CD14-positive monocyte (primary cell): ENCODE measurements around the gene SHC2. TPM values are rescaled to one million over a fixed set of nuclear protein-coding genes. Genes with fewer than 3 reads are reported as not detected.

ENCODE experiments used
- DNase-seq, 3 donors: peaks; one replicate each; pipeline ENCODE4 v3.0.0-alpha.2; 2011 to 2022
- H2AFZ ChIP-seq: 2 replicates; pipeline ENCODE4 v1.6.0; 2012; ENCODE audit warnings: mild to moderate bottlenecking, low read depth, low read length, inconsistent platforms; ENCODE audit not compliant: insufficient read depth, poor library complexity, severe bottlenecking
- H3K27ac ChIP-seq, 2 donors: 1 replicate in 1 of 2; 2 replicates in 1 of 2; pipeline ENCODE4 v1.5.1; 2012 to 2013; ENCODE audit warnings: low read length in 2 of 2, control low read depth in 1 of 2, inconsistent platforms in 1 of 2, low read depth in 1 of 2, mild to moderate bottlenecking in 1 of 2
- H3K27me3 ChIP-seq, 2 donors: one replicate each; pipeline versions ENCODE4 v1.6.0 to v1.6.1; 2011 to 2013; ENCODE audit warnings: low read length in 2 of 2; ENCODE audit not compliant: control insufficient read depth in 2 of 2, insufficient read depth in 2 of 2
- H3K36me3 ChIP-seq, 2 donors: replicated peaks in 1 of 2; 1 replicate in 1 of 2; 2 replicates in 1 of 2; pipeline versions ENCODE4 v1.5.1 to v1.6.1; 2012 to 2013; ENCODE audit warnings: low read length in 2 of 2, control low read depth in 1 of 2, inconsistent platforms in 1 of 2, mild to moderate bottlenecking in 1 of 2; ENCODE audit not compliant: insufficient read depth in 2 of 2, control insufficient read depth in 1 of 2
- H3K4me1 ChIP-seq, 2 donors: 1 replicate in 1 of 2; 2 replicates in 1 of 2; pipeline versions ENCODE4 v1.5.1 to v1.6.1; 2012 to 2013; ENCODE audit warnings: low read length in 2 of 2, control low read depth in 1 of 2, inconsistent platforms in 1 of 2, mild to moderate bottlenecking in 1 of 2, moderate library complexity in 1 of 2; ENCODE audit not compliant: insufficient read depth in 2 of 2, control insufficient read depth in 1 of 2
- H3K4me2 ChIP-seq: replicated peaks from 2 replicates; pipeline ENCODE3; 2012; ENCODE audit warnings: low read length, moderate library complexity, mild to moderate bottlenecking; ENCODE audit not compliant: poor library complexity, severe bottlenecking; ENCODE audit errors: extremely low read depth
- H3K4me3 ChIP-seq, 3 experiments: fragments of 200-600 bp in 1 of 3; sonication (generic) in 1 of 3; replicated peaks in 1 of 3; 1 replicate in 2 of 3; 2 replicates in 1 of 3; pipeline ENCODE4 v1.5.1; 2011 to 2013; ENCODE audit warnings: low read length in 3 of 3, mild to moderate bottlenecking in 3 of 3, control low read depth in 2 of 3, low read depth in 2 of 3, inconsistent platforms in 1 of 3, moderate library complexity in 1 of 3
- H3K79me2 ChIP-seq: 2 replicates; pipeline ENCODE4 v1.6.0; 2012; ENCODE audit warnings: mild to moderate bottlenecking, control low read depth, inconsistent platforms, low read length, moderate library complexity; ENCODE audit not compliant: insufficient read depth
- H3K9ac ChIP-seq: 2 replicates; pipeline ENCODE4 v1.6.0; 2017; ENCODE audit warnings: low read length, mild to moderate bottlenecking; ENCODE audit not compliant: insufficient read depth, poor library complexity, severe bottlenecking
- H3K9me3 ChIP-seq, 2 donors: replicated peaks in 1 of 2; 1 replicate in 1 of 2; 2 replicates in 1 of 2; pipeline versions ENCODE4 v1.5.1 to v1.6.1; 2012 to 2013; ENCODE audit warnings: low read length in 2 of 2, control low read depth in 1 of 2; ENCODE audit not compliant: control insufficient read depth in 1 of 2, insufficient read depth in 1 of 2
- H4K20me1 ChIP-seq: 2 replicates; pipeline ENCODE4 v1.6.0; 2012; ENCODE audit warnings: mild to moderate bottlenecking, low read length, control low read depth, moderate library complexity; ENCODE audit not compliant: insufficient read depth
- H3K27ac Mint-ChIP-seq, 7 donors: one replicate each; pipeline ENCODE4 v1.8.0; 2020; ENCODE audit warnings: mild to moderate bottlenecking in 7 of 7, mixed read lengths in 7 of 7, moderate library complexity in 6 of 7, inconsistent platforms in 2 of 7
- H3K27me3 Mint-ChIP-seq, 3 donors: one replicate each; pipeline ENCODE4 v1.8.0; 2021 to 2022; ENCODE audit warnings: low read depth in 3 of 3, mild to moderate bottlenecking in 3 of 3, mixed read lengths in 3 of 3, moderate library complexity in 3 of 3, inconsistent platforms in 1 of 3
- H3K36me3 Mint-ChIP-seq, 2 donors: one replicate each; pipeline ENCODE4 v1.8.0; 2020; ENCODE audit warnings: mixed read lengths in 2 of 2, inconsistent platforms in 1 of 2, mild to moderate bottlenecking in 1 of 2
- H3K4me1 Mint-ChIP-seq: one replicate; pipeline ENCODE4 v1.8.0; 2020; ENCODE audit warnings: mild to moderate bottlenecking, mixed read lengths
- H3K4me3 Mint-ChIP-seq, 2 donors: one replicate each; pipeline ENCODE4 v1.8.0; 2020; ENCODE audit warnings: mild to moderate bottlenecking in 2 of 2, mixed read lengths in 2 of 2, moderate library complexity in 1 of 2
- H3K9me3 Mint-ChIP-seq, 7 donors: one replicate each; pipeline ENCODE4 v1.8.0; 2020 to 2022; ENCODE audit warnings: mixed read lengths in 7 of 7, mild to moderate bottlenecking in 6 of 7, moderate library complexity in 6 of 7, inconsistent platforms in 2 of 7
- CTCF ChIP-seq: fragments of 200-600 bp; IDR thresholded peaks from one replicate; pipeline ENCODE4 v1.8.0; 2022; ENCODE audit warnings: antibody characterized with exemption, mild to moderate bottlenecking
- WGBS: methylation state at CpG from one replicate; pipeline ENCODE4 v1.1.5; 2013; ENCODE audit warnings: missing lambda C conversion rate; ENCODE audit not compliant: insufficient coverage; 5-methylcytosine and 5-hydroxymethylcytosine counted together
- intact Hi-C, 2 donors: fragments of 100-400 bp; cut with micrococcal nuclease; formaldehyde crosslinking; loops; one replicate each; pipeline versions ENCODE4 v1.15.0 to v1.15.1; 2023
- polyA plus RNA-seq, 3 donors: library from polyadenylated mRNA; depleted of rRNA in 1 of 3; unstranded in 2 of 3; stranded (reverse) in 1 of 3; fragments of 300-500 nt in 2 of 3; fragments of >200 nt in 1 of 3; fragmentation: Illumina TruSeq in 2 of 3; gene quantifications; 1 replicate in 2 of 3; 2 replicates in 1 of 3; pipeline ENCODE4 v1.2.3, GENCODE V29; 2012 to 2021

Gene SHC2
- polyA plus RNA-seq, 3 donors, result not detected

- Mint-ChIP-seq H3K27ac (no peak overlapping the region), H3K36me3 (no peaks in the 10 kb centered on the region), H3K9me3 (peaks cover 13 to 28% (median 20%) of the 10 kb centered on the region in 7 donors), H3K4me3 (no peak overlapping the region), H3K4me1 (peaks cover 4% of the 10 kb centered on the region), H3K27me3 (peaks cover 21 to 30% (median 25%) of the 10 kb centered on the region in 3 donors)
- Histone ChIP-seq H3K27me3 (peaks cover 0 to 9% of the 10 kb centered on the region in 2 donors), H4K20me1 (no peaks in the 10 kb centered on the region), H3K4me2 (no peak overlapping the region), H3K36me3 (no peaks in the 10 kb centered on the region), H3K79me2 (no peaks in the 10 kb centered on the region), H2AFZ (no peak overlapping the region), H3K9me3 (peaks cover 16 to 18% of the 10 kb centered on the region in 2 donors), H3K27ac (no peak overlapping the region), H3K4me3 (no peak overlapping the region), H3K9ac (no peak overlapping the region), H3K4me1 (no peaks in the 10 kb centered on the region)
- DNase-seq, result no peak
- intact Hi-C loops, result no loop called here
- 88% methylated on average over 20 of the region's 30 CpGs for WGBS
- no peak for TF ChIP-seq CTCF
Observed at GRCh38 chr19:390386-391206, 70.2 kb downstream of the SHC2 start.

GRCh38 chr19:389935-390289 is 70.9 kb downstream of the SHC2 start:
- Histone ChIP-seq H4K20me1 (no peaks in the 10 kb centered on the region), H3K4me2 (no peak overlapping the region), H3K9ac (no peak overlapping the region), H3K4me3 (no peak overlapping the region), H2AFZ (no peak overlapping the region), H3K27me3 (peaks cover 0 to 9% of the 10 kb centered on the region in 2 donors), H3K36me3 (no peaks in the 10 kb centered on the region), H3K4me1 (no peaks in the 10 kb centered on the region), H3K9me3 (peaks cover 11 to 13% of the 10 kb centered on the region in 2 donors), H3K79me2 (no peaks in the 10 kb centered on the region), H3K27ac (no peak overlapping the region)
- H3K9me3 Mint-ChIP-seq, result peaks cover 11 to 24% (median 16%) of the 10 kb centered on the region in 7 donors
- no peak overlapping the region for H3K27ac Mint-ChIP-seq
- peaks cover 4% of the 10 kb centered on the region for H3K4me1 Mint-ChIP-seq
- 93% methylated on average over 9 of the region's 12 CpGs for WGBS
- no peak overlapping the region for H3K4me3 Mint-ChIP-seq
- intact Hi-C loops, result no loop called here
- DNase-seq, result no peak
- no peak for TF ChIP-seq CTCF
- no peaks in the 10 kb centered on the region for H3K36me3 Mint-ChIP-seq
- H3K27me3 Mint-ChIP-seq, result peaks cover 21 to 35% (median 29%) of the 10 kb centered on the region in 3 donors
